Breast epithelium (tissue), 3 donors: ENCODE results near the gene NCKAP5.

Source experiments
- CTCF ChIP-seq, 3 donors: fragments of 450-650 bp; IDR thresholded peaks; one replicate each; pipeline ENCODE4 v1.5.1; 2016 to 2017; ENCODE audit warnings: antibody characterized with exemption in 3 of 3, mild to moderate bottlenecking in 3 of 3, moderate library complexity in 3 of 3
- POLR2A ChIP-seq: fragments of 450-650 bp; IDR thresholded peaks from one replicate; pipeline ENCODE4 v1.6.1; 2016; ENCODE audit warnings: antibody characterized with exemption, mild to moderate bottlenecking, moderate library complexity
- POLR2AphosphoS5 ChIP-seq, 3 donors: sonication (generic); formaldehyde crosslinking; IDR thresholded peaks; one replicate each; pipeline ENCODE4 v1.6.1; 2017; ENCODE audit warnings: antibody characterized with exemption in 3 of 3

GRCh38 chr2:133541797-133542196, 26.5 kb downstream of the NCKAP5 start:
- TF ChIP-seq CTCF (IDR thresholded peaks at IDR 0.05) = no peak
- TF ChIP-seq POLR2A = no peak
- no peak for TF ChIP-seq POLR2AphosphoS5 (IDR thresholded peaks at IDR 0.05)
